ENCODE measurements around the gene DOCK10. TPM values are rescaled to one million over a fixed set of nuclear protein-coding genes. Genes with fewer than 3 reads are reported as not detected.

Gene DOCK10
- total RNA-seq, 1 donor = 20.7 TPM

DNA sequence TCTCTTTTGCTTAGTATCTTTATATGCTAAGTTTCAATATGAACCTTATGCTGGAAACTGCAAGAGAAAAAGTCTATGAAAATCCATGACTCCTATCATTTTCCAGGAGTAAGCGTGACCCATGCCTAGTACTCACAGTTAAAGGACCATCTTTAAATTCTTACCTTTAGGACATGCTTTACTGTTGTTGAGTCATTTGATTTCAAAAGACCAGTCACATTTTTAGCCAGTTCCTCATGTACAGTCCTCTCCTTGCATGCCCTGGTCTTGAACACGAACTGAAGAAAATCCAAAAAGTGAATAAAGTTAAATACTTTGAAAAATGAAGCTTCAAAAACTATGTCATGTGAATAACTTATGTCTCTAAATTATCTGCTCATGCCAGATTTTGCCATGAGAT is 208.3 kb downstream of the DOCK10 start:
- TF ChIP-seq, protein P1, sequence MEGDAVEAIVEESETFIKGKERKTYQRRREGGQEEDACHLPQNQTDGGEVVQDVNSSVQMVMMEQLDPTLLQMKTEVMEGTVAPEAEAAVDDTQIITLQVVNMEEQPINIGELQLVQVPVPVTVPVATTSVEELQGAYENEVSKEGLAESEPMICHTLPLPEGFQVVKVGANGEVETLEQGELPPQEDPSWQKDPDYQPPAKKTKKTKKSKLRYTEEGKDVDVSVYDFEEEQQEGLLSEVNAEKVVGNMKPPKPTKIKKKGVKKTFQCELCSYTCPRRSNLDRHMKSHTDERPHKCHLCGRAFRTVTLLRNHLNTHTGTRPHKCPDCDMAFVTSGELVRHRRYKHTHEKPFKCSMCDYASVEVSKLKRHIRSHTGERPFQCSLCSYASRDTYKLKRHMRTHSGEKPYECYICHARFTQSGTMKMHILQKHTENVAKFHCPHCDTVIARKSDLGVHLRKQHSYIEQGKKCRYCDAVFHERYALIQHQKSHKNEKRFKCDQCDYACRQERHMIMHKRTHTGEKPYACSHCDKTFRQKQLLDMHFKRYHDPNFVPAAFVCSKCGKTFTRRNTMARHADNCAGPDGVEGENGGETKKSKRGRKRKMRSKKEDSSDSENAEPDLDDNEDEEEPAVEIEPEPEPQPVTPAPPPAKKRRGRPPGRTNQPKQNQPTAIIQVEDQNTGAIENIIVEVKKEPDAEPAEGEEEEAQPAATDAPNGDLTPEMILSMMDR (IDR thresholded peaks at IDR 0.05; ENCODE audit: insufficient read depth, low read depth, low read length) = no peak
- H3K4me3 ChIP-seq (ENCODE audit: low read depth, low read length) = no peak overlapping the region
- DNase-seq (ENCODE audit: low read depth) = no peak

DNA sequence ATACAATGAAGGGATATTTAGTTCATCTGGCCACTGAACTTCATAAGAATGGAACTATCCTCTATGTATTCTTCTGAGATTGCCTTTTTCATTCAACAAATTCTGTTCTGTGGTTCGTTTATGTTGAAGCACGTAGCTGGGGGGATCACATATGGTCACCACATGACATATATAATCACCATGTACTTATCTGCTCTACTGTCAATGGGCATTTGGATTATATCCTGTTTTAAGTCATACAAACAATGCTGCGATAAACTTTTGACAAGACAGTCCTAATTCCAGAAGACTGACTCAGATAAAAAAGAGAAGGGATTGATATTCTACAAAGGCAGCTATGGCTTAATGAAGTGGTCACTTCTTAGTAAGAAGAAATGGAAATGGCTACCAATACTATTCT is 210.1 kb downstream of the DOCK10 start:
- TF ChIP-seq, protein P1 (IDR thresholded peaks at IDR 0.05; ENCODE audit: insufficient read depth, low read depth, low read length) = no peak
- H3K4me3 ChIP-seq (ENCODE audit: low read depth, low read length) = no peak overlapping the region
- peak; percentile 48 for DNase-seq (ENCODE audit: low read depth)

GRCh38 chr2:224831530-224831929 is 210.7 kb downstream of the DOCK10 start:
- H3K4me3 ChIP-seq (ENCODE audit: low read depth, low read length) = no peak overlapping the region
- TF ChIP-seq, protein P1 (IDR thresholded peaks at IDR 0.05; ENCODE audit: insufficient read depth, low read depth, low read length) = no peak
- DNase-seq (ENCODE audit: low read depth) = no peak

DNA sequence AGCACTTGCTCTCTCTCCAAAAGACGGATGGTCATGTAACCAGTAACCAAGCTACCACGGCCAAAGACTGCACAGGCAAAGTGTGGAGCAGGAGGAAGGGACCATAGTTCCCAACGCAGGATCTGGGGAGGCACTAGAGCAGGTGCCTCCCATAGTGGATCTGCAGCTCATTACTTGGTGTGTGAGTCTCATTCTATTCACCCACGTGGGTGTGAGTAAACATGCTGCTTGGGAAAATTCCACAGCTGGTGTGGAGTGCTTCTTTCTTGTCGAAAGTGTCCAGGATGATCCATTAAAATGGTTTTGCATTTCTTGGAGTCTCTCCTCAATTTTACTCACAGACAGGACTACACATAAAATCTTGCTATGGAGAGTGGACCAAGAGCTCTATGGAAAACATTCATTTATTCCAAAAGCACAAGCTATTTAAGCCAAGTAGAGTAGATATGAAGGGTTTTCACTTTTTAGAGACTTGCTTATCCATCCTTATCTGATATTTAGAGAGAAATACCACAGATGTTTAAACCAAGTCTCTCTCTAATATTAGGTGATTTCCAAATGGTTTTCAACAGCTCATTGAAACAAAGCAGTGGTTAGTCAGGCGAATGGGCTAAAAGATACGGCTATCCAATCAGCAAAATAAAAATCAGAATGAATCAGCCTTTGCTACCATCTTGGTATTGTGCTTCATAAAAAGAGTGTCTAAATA is 221.8 kb downstream of the DOCK10 start:
- H3K4me3 ChIP-seq (ENCODE audit: low read depth, low read length) = no peak overlapping the region
- TF ChIP-seq, protein P1 (IDR thresholded peaks at IDR 0.05; ENCODE audit: insufficient read depth, low read depth, low read length) = no peak
- DNase-seq (ENCODE audit: low read depth) = peak; percentile 56

DNA sequence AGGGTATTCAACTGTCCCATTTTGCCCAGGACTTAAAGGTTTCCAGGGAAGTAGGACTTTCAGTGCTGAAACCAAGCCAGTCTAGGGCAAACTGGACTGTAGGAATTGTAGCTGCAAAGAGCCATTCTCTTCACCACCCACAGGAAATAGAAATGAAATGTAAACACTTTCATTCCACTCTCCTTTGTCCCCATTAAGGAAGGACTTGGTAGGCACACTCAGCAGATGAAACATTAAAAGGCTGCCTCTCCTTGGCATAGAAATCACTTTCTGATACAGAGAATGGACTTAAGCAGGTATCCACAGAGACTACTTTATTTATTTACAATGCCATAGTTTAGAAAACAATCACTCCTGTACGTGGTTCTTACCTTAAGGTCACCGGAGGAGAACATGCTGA is 223.2 kb downstream of the DOCK10 start:
- no peak overlapping the region for H3K4me3 ChIP-seq (ENCODE audit: low read depth, low read length)
- TF ChIP-seq, protein P1 (IDR thresholded peaks at IDR 0.05; ENCODE audit: insufficient read depth, low read depth, low read length) = no peak
- no peak for DNase-seq (ENCODE audit: low read depth)

GRCh38 chr2:224817676-224818075 is 224.6 kb downstream of the DOCK10 start:
- no peak overlapping the region for H3K4me3 ChIP-seq (ENCODE audit: low read depth, low read length)
- no peak for DNase-seq (ENCODE audit: low read depth)
- TF ChIP-seq, protein P1 (IDR thresholded peaks at IDR 0.05; ENCODE audit: insufficient read depth, low read depth, low read length) = no peak

- TF ChIP-seq, protein P1 (IDR thresholded peaks at IDR 0.05; ENCODE audit: insufficient read depth, low read depth, low read length) = no peak
- DNase-seq (ENCODE audit: low read depth) = peak; percentile 77
- H3K4me3 ChIP-seq (ENCODE audit: low read depth, low read length) = no peak overlapping the region
These were observed 225.5 kb downstream of the DOCK10 start for GRCh38 chr2:224816816-224817215.
